Astrocyte (in vitro differentiated cells and primary cell): ENCODE data around the gene FBN2. TPM values are rescaled to one million over a fixed set of nuclear protein-coding genes. Genes with fewer than 3 reads are reported as not detected.
A peak's percentile ranks its signal among the peaks of the same experiment; 100 is the strongest.

Experiments
- DNase-seq: peaks from one replicate; pipeline ENCODE4 v3.0.0-alpha.2; 2010; ENCODE audit warnings: low read depth
- FAIRE-seq: peaks from 2 replicates; lab custom pipeline; 2011; peaks lifted over from hg19 to GRCh38; lab: Jason Lieb, UNC
- H2AFZ ChIP-seq: 2 replicates; pipeline ENCODE4 v1.6.0; 2012; ENCODE audit warnings: low read depth, low read length, inconsistent platforms
- H3K27ac ChIP-seq: 2 replicates; pipeline ENCODE4 v1.5.1; 2011; ENCODE audit warnings: low read depth, low read length, inconsistent platforms
- H3K27me3 ChIP-seq: 2 replicates; pipeline ENCODE4 v1.6.0; 2011; ENCODE audit warnings: low read length, inconsistent platforms; ENCODE audit not compliant: insufficient read depth
- H3K36me3 ChIP-seq: 2 replicates; pipeline ENCODE4 v1.5.1; 2011; ENCODE audit warnings: low read length, inconsistent platforms; ENCODE audit not compliant: insufficient read depth
- H3K4me1 ChIP-seq: 2 replicates; pipeline ENCODE4 v1.5.1; 2011; ENCODE audit warnings: low read length, inconsistent platforms; ENCODE audit not compliant: insufficient read depth
- H3K4me2 ChIP-seq: 2 replicates; pipeline ENCODE4 v1.6.0; 2012; ENCODE audit warnings: low read length, inconsistent platforms
- H3K4me3 ChIP-seq: 2 replicates; pipeline ENCODE4 v1.5.1; 2011; ENCODE audit warnings: low read depth, mild to moderate bottlenecking, low read length, inconsistent platforms; ENCODE audit not compliant: insufficient read depth
- H3K79me2 ChIP-seq: 2 replicates; pipeline ENCODE4 v1.6.0; 2012; ENCODE audit warnings: mild to moderate bottlenecking, low read length, inconsistent platforms; ENCODE audit not compliant: insufficient read depth
- H3K9ac ChIP-seq: 2 replicates; pipeline ENCODE4 v1.6.0; 2012; ENCODE audit warnings: mild to moderate bottlenecking, low read length, inconsistent platforms
- H3K9me3 ChIP-seq: 2 replicates; pipeline ENCODE4 v1.5.1; 2012; ENCODE audit warnings: low read depth, mild to moderate bottlenecking, low read length, inconsistent platforms; ENCODE audit not compliant: insufficient read depth
- H4K20me1 ChIP-seq: 2 replicates; pipeline ENCODE4 v1.6.0; 2012; ENCODE audit warnings: low read length, inconsistent platforms; ENCODE audit not compliant: insufficient read depth
- H3K27ac Mint-ChIP-seq: one replicate; pipeline ENCODE4 v1.8.0; 2021; ENCODE audit warnings: mild to moderate bottlenecking, mixed read lengths; ENCODE audit not compliant: unreplicated experiment
- H3K27me3 Mint-ChIP-seq: one replicate; pipeline ENCODE4 v1.8.0; 2021; ENCODE audit warnings: low read depth, mixed read lengths; ENCODE audit not compliant: unreplicated experiment
- H3K36me3 Mint-ChIP-seq: one replicate; pipeline ENCODE4 v1.8.0; 2021; ENCODE audit warnings: low read depth, mixed read lengths; ENCODE audit not compliant: unreplicated experiment
- H3K4me1 Mint-ChIP-seq: one replicate; pipeline ENCODE4 v1.8.0; 2021; ENCODE audit warnings: low read depth, mixed read lengths; ENCODE audit not compliant: unreplicated experiment
- H3K4me3 Mint-ChIP-seq: one replicate; pipeline ENCODE4 v1.8.0; 2021; ENCODE audit warnings: mild to moderate bottlenecking, moderate library complexity, mixed read lengths; ENCODE audit not compliant: unreplicated experiment
- H3K9me3 Mint-ChIP-seq: one replicate; pipeline ENCODE4 v1.8.0; 2021; ENCODE audit warnings: mild to moderate bottlenecking, mixed read lengths; ENCODE audit not compliant: unreplicated experiment
- CTCF ChIP-seq: IDR thresholded peaks from 2 replicates; pipeline ENCODE4 v1.5.1; 2011; ENCODE audit warnings: low read depth, mild to moderate bottlenecking, inconsistent platforms, low read length, moderate library complexity; ENCODE audit not compliant: insufficient read depth
- EZH2 ChIP-seq: IDR thresholded peaks from 2 replicates; pipeline ENCODE4 v1.6.1; 2012; ENCODE audit warnings: mild to moderate bottlenecking, low read length, inconsistent platforms; ENCODE audit not compliant: insufficient read depth
- total RNA-seq: library from RNA; stranded (reverse); gene quantifications from 2 replicates; pipeline ENCODE4 v1.2.1, GENCODE V29; 2021

FBN2 gene
- total RNA-seq, 1 donor from 2014 or later: 176 TPM

- no peak overlapping the region for H3K4me3 ChIP-seq
- H3K27me3 Mint-ChIP-seq: no peaks in the 10 kb centered on the region
- H3K9me3 ChIP-seq: no peaks in the 10 kb centered on the region
- no peaks in the 10 kb centered on the region for H4K20me1 ChIP-seq
- H3K4me1 Mint-ChIP-seq: peaks cover 6% of the 10 kb centered on the region
- no peak overlapping the region for H2AFZ ChIP-seq
- H3K36me3 Mint-ChIP-seq: peaks cover 4% of the 10 kb centered on the region
- H3K36me3 ChIP-seq: no peaks in the 10 kb centered on the region
- no peak overlapping the region for H3K4me3 Mint-ChIP-seq
- DNase-seq (peak; percentile 23), FAIRE-seq (no peak)
- H3K4me2 ChIP-seq: no peak overlapping the region
- H3K9me3 Mint-ChIP-seq: no peaks in the 10 kb centered on the region
- H3K27ac ChIP-seq: no peak overlapping the region
- H3K27ac Mint-ChIP-seq: no peak overlapping the region
- no peaks in the 10 kb centered on the region for H3K27me3 ChIP-seq
- no peaks in the 10 kb centered on the region for H3K79me2 ChIP-seq
- no peaks in the 10 kb centered on the region for H3K4me1 ChIP-seq
- H3K9ac ChIP-seq: no peak overlapping the region
- TF ChIP-seq EZH2 (no peak), CTCF (no peak)
Measured at GRCh38 chr5:128358826-128359225, 179.2 kb downstream of the FBN2 start.

- Mint-ChIP-seq H3K27me3 (no peaks in the 10 kb centered on the region), H3K9me3 (no peaks in the 10 kb centered on the region), H3K4me1 (peaks cover 6% of the 10 kb centered on the region), H3K4me3 (no peak overlapping the region), H3K36me3 (peaks cover 2% of the 10 kb centered on the region), H3K27ac (no peak overlapping the region)
- H3K4me1 ChIP-seq: no peaks in the 10 kb centered on the region
- no peak for TF ChIP-seq CTCF
- TF ChIP-seq EZH2: no peak
- H3K27ac ChIP-seq: no peak overlapping the region
- FAIRE-seq (no peak), DNase-seq (no peak)
- H2AFZ ChIP-seq: no peak overlapping the region
- H3K79me2 ChIP-seq: no peaks in the 10 kb centered on the region
- no peaks in the 10 kb centered on the region for H3K27me3 ChIP-seq
- no peaks in the 10 kb centered on the region for H3K9me3 ChIP-seq
- H3K36me3 ChIP-seq: no peaks in the 10 kb centered on the region
- no peak overlapping the region for H3K4me2 ChIP-seq
- H3K4me3 ChIP-seq: no peak overlapping the region
- no peak overlapping the region for H3K9ac ChIP-seq
- no peaks in the 10 kb centered on the region for H4K20me1 ChIP-seq
Measured at GRCh38 chr5:128357226-128357625, 180.8 kb downstream of the FBN2 start.

- Mint-ChIP-seq H3K36me3 (peaks cover 2% of the 10 kb centered on the region), H3K27me3 (no peaks in the 10 kb centered on the region), H3K4me1 (peaks cover 6% of the 10 kb centered on the region), H3K4me3 (no peak overlapping the region), H3K9me3 (no peaks in the 10 kb centered on the region), H3K27ac (no peak overlapping the region)
- H3K79me2 ChIP-seq: no peaks in the 10 kb centered on the region
- no peak overlapping the region for H3K9ac ChIP-seq
- no peaks in the 10 kb centered on the region for H3K36me3 ChIP-seq
- no peak overlapping the region for H2AFZ ChIP-seq
- DNase-seq (no peak), FAIRE-seq (no peak)
- no peak overlapping the region for H3K4me3 ChIP-seq
- H3K4me2 ChIP-seq: no peak overlapping the region
- no peak for TF ChIP-seq CTCF
- TF ChIP-seq EZH2: no peak
- H3K9me3 ChIP-seq: no peaks in the 10 kb centered on the region
- H3K4me1 ChIP-seq: no peaks in the 10 kb centered on the region
- no peak overlapping the region for H3K27ac ChIP-seq
- H4K20me1 ChIP-seq: no peaks in the 10 kb centered on the region
- H3K27me3 ChIP-seq: no peaks in the 10 kb centered on the region
Measured at GRCh38 chr5:128355961-128356360, 182.1 kb downstream of the FBN2 start.
